NT2/D1 (cell line): ENCODE measurements around the gene TMSB15C.
"Not testable (repeated sequence)": the region's sequence is repeated elsewhere in the genome, so short reads cannot be mapped to it uniquely, and the experiment has no call there.

Source experiments
- DNase-seq: peaks from one replicate; pipeline ENCODE4 v3.0.0-alpha.2; 2011; ENCODE audit warnings: low read depth, low spot score
- H3K27me3 ChIP-seq: 2 replicates; pipeline ENCODE4 v1.6.0; 2011; ENCODE audit warnings: mild to moderate bottlenecking; ENCODE audit not compliant: insufficient read length, insufficient read depth
- H3K36me3 ChIP-seq: 2 replicates; pipeline ENCODE4 v1.6.1; 2011; ENCODE audit warnings: mild to moderate bottlenecking, low read length, mixed read lengths; ENCODE audit not compliant: insufficient read depth, insufficient read length
- H3K4me1 ChIP-seq: 2 replicates; pipeline ENCODE4 v1.5.1; 2011; ENCODE audit not compliant: insufficient read depth, insufficient read length
- H3K4me3 ChIP-seq: 2 replicates; pipeline ENCODE4 v1.5.1; 2011; ENCODE audit warnings: low read depth; ENCODE audit not compliant: insufficient read length
- H3K9ac ChIP-seq: 2 replicates; pipeline ENCODE4 v1.6.0; 2011; ENCODE audit warnings: low read depth; ENCODE audit not compliant: insufficient read length
- H3K9me3 ChIP-seq: 2 replicates; pipeline ENCODE4 v1.5.1; 2011; ENCODE audit warnings: mild to moderate bottlenecking, low read length; ENCODE audit not compliant: insufficient read depth
- SUZ12 ChIP-seq: IDR thresholded peaks from 2 replicates; pipeline ENCODE4 v1.6.1; 2011; ENCODE audit not compliant: insufficient read length, insufficient read depth; ENCODE audit errors: extremely low read depth
- YY1 ChIP-seq: IDR thresholded peaks from 2 replicates; pipeline ENCODE4 v1.6.1; 2011; ENCODE audit not compliant: insufficient read length, insufficient read depth
- ZNF274 ChIP-seq: IDR thresholded peaks from 2 replicates; pipeline ENCODE4 v1.6.1; 2011; ENCODE audit warnings: mild to moderate bottlenecking, low read depth, low read length

TMSB15C gene

GRCh38 chrX:104075778-104076445 is at the start of gene TMSB15C:
Gene TMSB15C, minus strand, starts transcription at chrX:104076236.
- not testable (repeated sequence) for DNase-seq, H3K4me3 ChIP-seq, H3K9ac ChIP-seq, H3K36me3 ChIP-seq, H3K9me3 ChIP-seq, H3K4me1 ChIP-seq, H3K27me3 ChIP-seq

DNA sequence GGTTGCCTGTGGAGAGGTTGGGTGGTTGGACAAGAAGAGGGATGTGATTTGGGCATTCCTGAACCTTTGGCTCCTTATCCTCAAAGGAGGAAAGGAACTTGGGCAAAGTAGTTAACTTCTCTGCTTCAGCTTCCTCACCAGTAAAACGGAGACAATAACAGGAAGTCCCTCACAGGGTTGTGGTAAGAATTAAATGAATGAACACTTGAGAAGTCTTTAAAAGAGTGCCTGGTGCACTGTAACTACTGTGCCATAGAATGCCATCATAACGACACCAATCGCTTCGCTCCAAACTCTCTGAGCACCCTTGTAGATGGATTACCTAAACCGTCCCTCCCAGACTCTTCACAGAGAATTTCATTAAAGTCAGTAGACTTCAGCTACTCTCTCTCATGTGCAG is 46.8 kb upstream of the TMSB15C start:
- H3K9me3 ChIP-seq: no peaks in the 10 kb centered on the region
- H3K36me3 ChIP-seq: peaks cover 5% of the 10 kb centered on the region
- no peak overlapping the region for H3K9ac ChIP-seq
- no peaks in the 10 kb centered on the region for H3K27me3 ChIP-seq
- DNase-seq: no peak
- no peak overlapping the region for H3K4me3 ChIP-seq
- TF ChIP-seq YY1 (no peak), ZNF274 (no peak), SUZ12 (no peak)
- H3K4me1 ChIP-seq: no peaks in the 10 kb centered on the region

- Histone ChIP-seq H3K27me3 (no peaks in the 10 kb centered on the region), H3K4me3 (no peak overlapping the region), H3K36me3 (no peaks in the 10 kb centered on the region), H3K4me1 (peaks cover under 1% of the 10 kb centered on the region), H3K9ac (no peak overlapping the region), H3K9me3 (no peaks in the 10 kb centered on the region)
- no peak for TF ChIP-seq YY1
- TF ChIP-seq SUZ12: no peak
- no peak for TF ChIP-seq ZNF274
- no peak for DNase-seq
These were observed 42.7 kb upstream of the TMSB15C start for GRCh38 chrX:104118765-104119164.

GRCh38 chrX:104117759-104118158 is 41.7 kb upstream of the TMSB15C start:
- no peak overlapping the region for H3K4me3 ChIP-seq
- no peak for DNase-seq
- no peaks in the 10 kb centered on the region for H3K9me3 ChIP-seq
- no peak for TF ChIP-seq SUZ12
- TF ChIP-seq YY1: no peak
- TF ChIP-seq ZNF274: no peak
- peaks cover 3% of the 10 kb centered on the region for H3K27me3 ChIP-seq
- peaks cover 4% of the 10 kb centered on the region for H3K4me1 ChIP-seq
- no peak overlapping the region for H3K9ac ChIP-seq
- no peaks in the 10 kb centered on the region for H3K36me3 ChIP-seq

GRCh38 chrX:104113222-104113965 is 37.4 kb upstream of the TMSB15C start:
- peaks cover 5% of the 10 kb centered on the region for H3K4me1 ChIP-seq
- peak overlapping the region; percentile 77 for H3K9ac ChIP-seq
- no peaks in the 10 kb centered on the region for H3K36me3 ChIP-seq
- H3K9me3 ChIP-seq: no peaks in the 10 kb centered on the region
- no peak for TF ChIP-seq ZNF274
- no peak for TF ChIP-seq SUZ12
- TF ChIP-seq YY1: no peak
- peak overlapping the region; percentile 67 for H3K4me3 ChIP-seq
- peaks cover 3% of the 10 kb centered on the region for H3K27me3 ChIP-seq
- peak; percentile 60 for DNase-seq

GRCh38 chrX:104112326-104112951 is 36.4 kb upstream of the TMSB15C start, which contains the start of gene ZCCHC18:
Gene ZCCHC18, plus strand, starts transcription at chrX:104112523. Its CDS starts 1,589 bp downstream, at chrX:104114112.
- peak; percentile 80 for DNase-seq

GRCh38 chrX:104110491-104111240 is 34.6 kb upstream of the TMSB15C start:
- not testable (repeated sequence) for H3K9me3 ChIP-seq, H3K4me3 ChIP-seq, H3K4me1 ChIP-seq, DNase-seq, H3K27me3 ChIP-seq, H3K36me3 ChIP-seq, H3K9ac ChIP-seq

More at GRCh38 chrX:104112326-104112951, 36.4 kb upstream of the TMSB15C start, which contains the start of gene ZCCHC18:
- Histone ChIP-seq H3K36me3 (no peaks in the 10 kb centered on the region), H3K9me3 (no peaks in the 10 kb centered on the region), H3K4me3 (peak within 1 kb of the TSS; percentile 67), H3K27me3 (peaks cover 3% of the 10 kb centered on the region), H3K9ac (peak within 1 kb of the TSS; percentile 77), H3K4me1 (peaks cover 5% of the 10 kb centered on the region)
- TF ChIP-seq ZNF274 (no peak), SUZ12 (no peak), YY1 (no peak)
